Raji (cell line): Measurements from ENCODE around the gene ATP8B3.

ENCODE experiments used
- POLR2A ChIP-seq: IDR thresholded peaks from 2 replicates; pipeline ENCODE4 v1.6.1; 2011; ENCODE audit warnings: low read depth, low read length, control low read depth; ENCODE audit not compliant: insufficient read depth

ATP8B3 gene

GRCh38 chr19:1815605-1816529 lies 3.8 kb upstream of the ATP8B3 start:
- TF ChIP-seq POLR2A = no peak

- no peak for TF ChIP-seq POLR2A
Measured at GRCh38 chr19:1814833-1815604, 2.9 kb upstream of the ATP8B3 start.

GRCh38 chr19:1814391-1814790 lies 2.3 kb upstream of the ATP8B3 start:
- no peak for TF ChIP-seq POLR2A

DNA sequence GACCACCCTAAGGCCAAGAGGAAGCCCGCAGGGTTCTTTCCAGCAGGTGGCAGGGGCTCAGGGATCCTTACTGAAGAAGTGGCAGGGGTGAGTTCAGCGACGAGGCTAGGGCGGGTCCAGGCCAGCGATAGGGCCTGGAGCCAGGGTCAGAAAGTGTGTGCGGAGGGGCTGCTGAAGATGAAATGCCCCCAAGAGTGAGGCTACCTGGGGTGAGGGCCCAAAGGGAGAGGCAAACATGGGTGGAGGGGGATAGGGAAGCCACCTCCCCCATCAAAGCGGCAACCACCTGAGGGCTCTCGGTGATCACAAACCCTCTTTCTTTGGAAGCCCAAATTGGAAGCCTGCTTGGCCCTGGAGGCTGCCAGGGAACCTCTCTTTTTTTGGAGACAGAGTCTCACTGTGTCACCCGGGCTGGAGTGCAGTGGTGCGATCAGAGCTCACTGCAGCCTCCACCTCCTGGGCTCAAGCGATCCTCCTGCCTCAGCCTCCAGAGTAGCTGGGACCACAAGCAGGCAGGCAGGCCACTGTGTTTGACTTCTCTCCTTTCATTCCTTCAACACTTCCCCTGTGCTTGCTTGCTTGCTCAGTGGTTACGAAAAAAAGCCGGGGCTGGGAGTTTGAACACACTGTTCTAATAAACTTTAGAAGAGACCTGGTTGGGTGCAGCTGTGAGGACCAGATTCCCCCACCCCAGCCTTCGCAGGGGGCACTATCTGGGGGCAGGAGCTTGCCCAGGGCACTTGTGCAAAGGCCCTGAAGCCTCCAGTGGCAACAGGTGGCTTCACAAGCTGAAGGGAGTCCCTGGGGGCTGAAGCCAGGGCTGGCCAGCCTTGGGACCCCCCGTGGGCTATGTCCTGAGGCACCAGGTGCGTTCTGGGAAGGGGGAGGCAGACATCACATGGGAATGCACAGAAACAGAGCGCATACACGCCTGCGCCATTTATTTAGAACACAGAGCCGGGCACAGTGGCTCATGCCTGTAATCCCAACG lies 1.4 kb upstream of the ATP8B3 start:
- no peak for TF ChIP-seq POLR2A

GRCh38 chr19:1812426-1813191 lies 533 bp upstream of the ATP8B3 start:
- peak; percentile 65 for TF ChIP-seq POLR2A

DNA sequence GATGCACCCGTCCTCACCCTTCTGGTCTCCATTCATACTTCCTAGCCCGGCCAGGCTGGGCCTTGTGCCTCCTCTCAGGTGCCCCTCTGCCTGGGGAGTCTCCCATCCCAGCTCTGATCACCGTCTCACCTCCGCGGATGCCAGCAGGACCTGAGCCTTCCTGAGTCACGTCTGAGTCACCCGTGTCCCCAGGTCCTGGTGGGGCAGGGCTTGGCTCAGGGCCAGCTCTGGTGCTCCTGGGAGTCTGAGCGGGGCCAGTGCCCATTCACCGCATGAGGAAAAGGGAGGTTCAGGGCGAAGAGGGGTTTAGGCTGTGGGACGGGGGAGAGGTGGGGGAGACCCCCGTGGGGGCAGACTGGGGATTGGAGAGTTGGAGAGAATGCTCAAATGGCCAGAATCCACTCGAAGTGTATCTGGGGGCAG lies 593 bp downstream of the ATP8B3 start:
- no peak for TF ChIP-seq POLR2A

DNA sequence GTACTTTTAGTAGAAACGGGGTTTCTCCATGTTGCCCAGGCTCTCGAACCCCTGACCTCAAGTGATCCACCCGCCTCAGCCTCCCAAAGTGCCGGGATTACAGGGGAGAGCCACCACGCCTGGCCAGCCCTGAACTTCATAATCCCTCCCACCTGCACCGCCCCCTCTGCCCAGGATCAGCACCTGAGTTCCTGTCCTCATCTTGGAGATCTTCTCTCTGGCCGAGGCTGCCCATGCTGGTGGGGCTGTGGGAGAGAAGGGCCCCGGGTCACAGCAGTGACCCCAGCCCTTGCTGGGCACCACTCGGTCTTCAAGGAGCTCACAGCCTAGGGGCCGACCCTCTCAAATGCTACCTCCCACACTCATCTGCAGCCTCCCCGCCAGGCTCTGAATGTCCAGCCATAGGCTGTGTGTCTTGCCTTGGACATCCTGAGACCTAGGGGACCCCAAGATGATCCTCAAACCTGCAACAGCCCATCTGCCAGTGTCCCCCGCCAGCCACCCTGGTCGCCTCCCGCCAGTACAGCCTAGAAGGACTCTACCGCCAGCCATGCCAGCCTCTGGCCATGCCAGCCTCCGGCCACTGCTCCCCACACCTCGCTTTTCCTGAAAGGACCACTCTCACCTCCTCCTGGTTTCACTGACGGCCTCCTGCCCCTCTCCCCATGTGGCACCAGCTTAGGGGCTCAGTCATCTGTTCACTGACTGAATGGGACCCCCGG lies 1.5 kb downstream of the ATP8B3 start:
- no peak for TF ChIP-seq POLR2A

GRCh38 chr19:1809678-1810077 lies 2.4 kb downstream of the ATP8B3 start:
- no peak for TF ChIP-seq POLR2A

DNA sequence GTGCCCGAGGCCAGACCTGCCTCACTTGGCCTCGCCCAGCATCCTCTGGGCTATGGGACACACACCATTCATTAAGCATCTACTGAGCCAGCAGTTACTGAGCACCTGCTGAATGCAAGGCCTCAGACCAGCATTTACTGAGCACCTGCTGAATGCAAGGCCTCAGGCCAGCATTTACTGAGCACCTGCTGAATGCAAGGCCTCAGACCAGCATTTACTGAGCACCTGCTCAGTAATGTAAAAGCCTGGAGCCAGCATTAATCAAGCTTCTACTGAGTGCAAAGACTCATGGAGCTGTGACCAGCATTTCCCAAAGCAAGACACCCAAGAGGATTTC lies 3.7 kb downstream of the ATP8B3 start:
- TF ChIP-seq POLR2A = no peak

DNA sequence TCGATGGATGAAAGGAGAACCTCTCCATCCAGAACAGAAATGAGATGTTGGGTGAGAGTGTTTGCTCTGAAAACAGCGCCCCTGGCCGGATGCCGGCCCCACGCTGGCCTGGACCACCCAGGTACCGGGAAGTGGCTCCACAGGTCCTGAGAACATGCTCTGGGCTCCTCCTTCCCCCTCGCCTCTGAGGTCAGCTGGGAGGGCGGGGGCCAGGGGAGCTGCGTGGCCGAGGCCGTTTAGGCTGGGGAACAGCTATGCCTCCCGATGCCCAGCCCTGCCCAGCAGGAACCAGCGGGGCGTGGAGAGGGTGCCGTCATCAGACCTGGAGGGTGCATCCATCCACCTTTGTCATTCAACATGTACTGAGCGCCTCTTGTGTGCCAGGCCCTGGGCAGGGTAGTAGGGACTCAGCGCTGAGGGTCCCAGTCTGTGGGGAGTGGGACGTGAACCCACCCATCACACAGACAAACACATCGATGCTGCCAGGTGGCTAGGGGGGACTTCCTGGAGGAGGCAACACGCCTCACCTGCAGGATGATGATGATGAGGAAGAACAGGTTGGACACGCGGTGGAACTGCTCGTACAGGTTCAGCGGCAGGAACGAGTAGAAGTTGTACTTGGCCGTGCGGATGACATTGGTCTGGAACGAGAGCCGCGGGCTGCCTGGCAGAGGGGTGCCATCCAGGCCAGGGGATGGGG lies 4.2 kb downstream of the ATP8B3 start:
- no peak for TF ChIP-seq POLR2A

DNA sequence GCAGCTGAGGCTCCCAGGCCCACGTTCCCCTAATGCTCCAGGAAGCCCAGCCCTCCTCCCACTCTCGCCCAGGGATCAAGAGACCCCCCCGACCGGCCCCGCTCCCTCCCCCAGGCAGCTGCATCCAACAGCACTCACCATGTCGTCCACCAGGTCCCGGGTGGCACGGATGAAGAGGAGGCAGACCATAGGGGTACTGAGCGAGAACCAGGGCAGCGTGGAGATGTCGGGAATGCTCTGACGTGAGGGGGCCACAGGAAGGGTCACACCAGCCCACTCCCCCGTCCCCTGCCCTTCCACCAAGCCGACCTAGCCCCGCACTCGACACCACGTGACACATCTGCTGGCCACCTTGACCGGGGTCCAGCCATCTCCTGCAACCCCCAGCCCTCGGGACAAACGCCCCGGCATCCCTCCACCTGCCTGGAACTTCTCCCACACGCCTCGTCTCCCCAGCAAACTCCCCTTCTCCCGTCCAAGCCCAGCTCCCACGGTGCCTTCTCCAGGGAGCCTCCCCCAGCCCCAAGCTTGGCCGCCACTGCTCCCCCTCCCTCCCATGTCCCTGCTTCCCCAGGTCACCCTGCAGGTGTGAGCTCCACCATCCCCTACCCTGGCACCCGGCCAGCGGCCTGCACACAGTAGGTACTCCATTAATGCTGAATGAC lies 4.9 kb downstream of the ATP8B3 start:
- no peak for TF ChIP-seq POLR2A

DNA sequence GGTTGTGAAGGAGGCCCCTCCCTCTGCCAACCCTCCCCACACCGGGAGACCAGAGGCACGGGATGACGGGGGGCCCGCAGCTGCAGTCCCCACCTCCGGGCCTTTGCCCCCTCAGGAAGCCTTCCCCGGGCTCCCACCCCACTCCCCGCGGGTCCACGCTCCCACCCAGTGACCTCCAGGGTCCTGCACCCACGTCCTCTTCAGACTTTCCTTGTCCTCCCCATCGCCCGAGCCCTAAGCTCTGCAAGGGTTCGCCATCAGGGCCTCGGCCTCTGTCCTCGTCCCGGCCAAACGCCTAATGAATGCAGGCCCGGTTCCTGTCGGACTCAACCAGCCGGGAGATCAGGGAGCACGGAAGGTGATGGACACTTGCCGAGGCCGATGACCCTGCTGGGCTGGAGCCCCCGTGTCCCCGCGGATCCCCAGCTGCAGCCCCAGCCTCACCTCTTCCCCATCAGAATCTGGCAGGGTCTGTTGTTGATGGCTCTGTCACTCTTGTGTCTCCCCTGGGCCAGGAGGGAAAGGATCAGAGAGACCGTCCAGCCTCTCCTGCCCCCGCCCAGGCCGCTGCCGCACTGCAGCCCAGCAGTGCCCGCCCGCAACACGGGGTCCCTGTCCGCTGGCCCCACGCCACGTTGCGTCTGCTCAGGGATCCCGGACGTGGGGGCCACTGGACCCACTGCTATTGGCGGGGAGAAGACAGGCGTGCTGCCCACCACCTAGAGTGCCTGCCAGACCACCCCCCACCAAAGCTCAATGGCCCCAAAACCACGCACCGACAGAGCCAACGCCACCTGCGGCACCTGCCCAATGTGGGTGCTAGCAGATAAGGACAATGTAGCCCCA lies 5.7 kb downstream of the ATP8B3 start:
- no peak for TF ChIP-seq POLR2A
